Adrenal gland (tissue), 5 donors: ENCODE results near the gene S1PR2.

Experiments used
- POLR2A ChIP-seq, 2 donors: fragments of 450-650 bp; IDR thresholded peaks; one replicate each; pipeline ENCODE4 v1.6.1; 2017; ENCODE audit warnings: antibody characterized with exemption in 2 of 2, mild to moderate bottlenecking in 2 of 2, moderate library complexity in 1 of 2
- TF ChIP-seq, protein P1 (sequence below), 6 experiments: fragments of 450-650 bp in 4 of 6; fragments of 200-600 bp in 2 of 6; sonication (generic) in 1 of 6; IDR thresholded peaks; 1 replicate in 5 of 6; 2 replicates in 1 of 6; pipeline versions ENCODE4 v1.5.1 to v1.8.0; 2016 to 2021; ENCODE audit warnings: antibody characterized with exemption in 6 of 6, mild to moderate bottlenecking in 2 of 6, moderate library complexity in 1 of 6
- donor health status: DM: no; HTN: no; CAD: no.

DNA sequence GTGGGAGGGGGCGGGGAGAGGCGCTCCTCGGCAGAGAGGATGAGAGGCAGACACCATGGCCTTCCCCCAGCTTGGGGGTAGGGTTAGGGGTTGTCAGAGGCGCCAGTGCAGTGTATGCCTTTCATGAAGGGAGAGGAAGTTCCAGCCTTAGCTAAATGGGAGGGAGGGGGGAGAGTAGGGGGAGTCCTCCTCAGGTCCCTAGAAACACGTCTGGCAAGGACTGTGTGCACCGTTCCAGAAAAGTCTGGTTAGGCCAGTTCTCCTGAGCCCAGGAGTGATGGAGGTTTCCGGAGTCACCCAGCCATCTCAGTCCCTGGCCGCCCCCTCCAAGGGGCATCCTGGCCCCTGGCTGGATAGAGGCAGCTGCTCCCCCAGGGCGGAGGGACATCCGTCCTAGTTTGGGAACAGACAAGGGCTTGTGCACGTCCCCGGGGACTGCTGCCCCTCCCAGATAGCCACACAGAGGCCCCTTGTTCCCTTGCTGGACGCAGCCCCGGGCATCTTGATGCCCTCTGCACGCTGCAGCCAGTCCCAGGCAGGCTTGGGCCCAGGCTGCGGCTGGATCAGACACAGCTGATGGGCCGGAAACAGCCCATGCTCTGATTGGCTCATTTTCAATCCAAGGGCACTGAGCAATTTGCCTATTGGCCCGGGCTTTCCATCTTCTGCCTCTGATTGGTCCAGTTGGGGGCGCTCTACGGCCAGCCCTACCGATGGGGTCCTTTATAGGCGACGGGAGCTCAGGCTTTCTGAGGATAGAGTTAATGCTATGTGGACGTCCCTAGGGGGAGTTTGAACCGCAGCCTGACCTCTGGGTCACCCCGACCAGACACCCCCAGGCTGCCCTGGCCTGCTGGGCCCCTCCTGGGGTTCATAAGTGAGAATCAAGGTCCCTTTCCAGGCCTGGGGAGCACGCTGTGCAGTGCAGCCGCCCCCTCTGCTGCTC lies 3.8 kb downstream of the S1PR2 start:
- TF ChIP-seq, protein P1, sequence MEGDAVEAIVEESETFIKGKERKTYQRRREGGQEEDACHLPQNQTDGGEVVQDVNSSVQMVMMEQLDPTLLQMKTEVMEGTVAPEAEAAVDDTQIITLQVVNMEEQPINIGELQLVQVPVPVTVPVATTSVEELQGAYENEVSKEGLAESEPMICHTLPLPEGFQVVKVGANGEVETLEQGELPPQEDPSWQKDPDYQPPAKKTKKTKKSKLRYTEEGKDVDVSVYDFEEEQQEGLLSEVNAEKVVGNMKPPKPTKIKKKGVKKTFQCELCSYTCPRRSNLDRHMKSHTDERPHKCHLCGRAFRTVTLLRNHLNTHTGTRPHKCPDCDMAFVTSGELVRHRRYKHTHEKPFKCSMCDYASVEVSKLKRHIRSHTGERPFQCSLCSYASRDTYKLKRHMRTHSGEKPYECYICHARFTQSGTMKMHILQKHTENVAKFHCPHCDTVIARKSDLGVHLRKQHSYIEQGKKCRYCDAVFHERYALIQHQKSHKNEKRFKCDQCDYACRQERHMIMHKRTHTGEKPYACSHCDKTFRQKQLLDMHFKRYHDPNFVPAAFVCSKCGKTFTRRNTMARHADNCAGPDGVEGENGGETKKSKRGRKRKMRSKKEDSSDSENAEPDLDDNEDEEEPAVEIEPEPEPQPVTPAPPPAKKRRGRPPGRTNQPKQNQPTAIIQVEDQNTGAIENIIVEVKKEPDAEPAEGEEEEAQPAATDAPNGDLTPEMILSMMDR (IDR thresholded peaks at IDR 0.05), result no peak
- no peak for TF ChIP-seq POLR2A (IDR thresholded peaks at IDR 0.05)
